GM19193 (cell line): ENCODE data around the gene PKDCC.

Experiments
- POLR2A ChIP-seq: IDR thresholded peaks from 4 replicates; pipeline ENCODE4 v1.6.1; 2011; ENCODE audit not compliant: insufficient read depth, insufficient read length; ENCODE audit errors: extremely low read depth

The PKDCC gene

DNA sequence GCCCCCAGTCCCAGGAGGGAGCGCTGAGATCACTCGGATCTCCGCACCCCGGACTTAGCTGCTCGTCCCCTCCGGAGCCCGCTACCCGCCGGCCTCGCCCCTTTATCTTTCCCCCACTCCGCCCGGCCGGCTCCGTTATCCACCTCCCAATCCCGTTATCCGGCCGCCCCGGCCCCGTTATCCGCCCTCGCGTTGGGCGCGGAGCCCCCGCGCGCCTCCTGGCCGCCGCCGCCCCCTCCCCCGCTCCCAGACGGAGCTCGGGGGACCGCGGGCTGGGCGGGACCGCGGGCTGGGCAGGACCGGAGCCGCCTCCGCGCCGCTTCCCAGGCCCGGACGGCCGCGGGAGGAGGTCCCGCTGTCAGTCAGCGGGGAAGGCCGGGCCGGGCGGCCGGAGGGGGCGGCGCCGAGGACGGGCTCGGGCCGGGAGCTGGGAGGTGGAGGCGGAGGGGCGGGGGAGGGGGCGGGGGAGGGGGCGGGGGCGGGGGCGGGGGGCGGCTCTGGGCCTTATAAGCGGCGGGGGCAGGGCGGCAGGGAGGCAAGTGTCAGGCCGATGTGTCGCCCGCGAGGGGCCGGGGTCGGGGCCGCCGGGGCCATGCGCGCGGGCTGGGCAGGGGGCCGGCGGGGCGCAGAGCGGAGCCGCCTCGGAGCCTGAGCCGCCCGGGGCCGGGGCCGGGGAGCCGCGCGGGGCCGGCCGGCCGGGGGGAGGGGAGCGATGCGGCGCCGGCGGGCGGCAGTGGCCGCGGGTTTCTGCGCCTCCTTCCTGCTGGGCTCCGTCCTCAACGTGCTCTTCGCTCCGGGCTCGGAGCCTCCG lies at the start of gene PKDCC:
TSS of gene PKDCC (plus strand) at position 534 of the 811 bp plus-strand sequence. CDS start at position 713, 179 bp downstream.
- no peak for TF ChIP-seq POLR2A

GRCh38 chr2:41998186-41999127 lies 49.4 kb upstream of the PKDCC start:
- no peak for TF ChIP-seq POLR2A

GRCh38 chr2:41999128-41999480 lies 48.7 kb upstream of the PKDCC start:
- TF ChIP-seq POLR2A = no peak

- no peak for TF ChIP-seq POLR2A
Measured at GRCh38 chr2:41999592-42000281, 48.1 kb upstream of the PKDCC start.

DNA sequence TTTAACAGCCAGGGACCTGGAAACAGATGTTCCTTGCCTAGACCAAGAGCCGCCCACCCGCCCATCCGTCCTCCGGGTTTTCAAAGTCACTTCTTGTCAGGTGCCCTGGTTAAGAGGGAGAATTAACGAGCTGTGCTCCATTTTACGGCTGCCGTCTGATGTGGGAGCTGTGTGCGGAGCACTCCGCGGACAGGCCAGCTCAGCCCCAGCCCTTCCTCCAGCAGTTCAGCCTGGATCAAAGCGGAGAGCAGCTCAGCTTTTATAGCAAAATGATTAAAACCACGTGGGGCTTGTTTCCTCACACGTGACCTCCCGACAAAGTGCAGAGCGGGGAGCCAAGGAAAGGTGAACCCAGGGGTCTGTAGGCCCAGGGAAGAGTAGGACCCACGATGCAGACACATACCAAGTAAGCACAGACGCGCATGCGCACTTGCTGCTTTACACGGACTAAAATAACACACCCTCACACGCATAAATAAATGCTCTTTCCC lies 46.1 kb upstream of the PKDCC start:
- TF ChIP-seq POLR2A = no peak

GRCh38 chr2:42007551-42007950 lies 40.3 kb upstream of the PKDCC start:
- TF ChIP-seq POLR2A = no peak

GRCh38 chr2:42008241-42008921 lies 39.4 kb upstream of the PKDCC start:
- no peak for TF ChIP-seq POLR2A

DNA sequence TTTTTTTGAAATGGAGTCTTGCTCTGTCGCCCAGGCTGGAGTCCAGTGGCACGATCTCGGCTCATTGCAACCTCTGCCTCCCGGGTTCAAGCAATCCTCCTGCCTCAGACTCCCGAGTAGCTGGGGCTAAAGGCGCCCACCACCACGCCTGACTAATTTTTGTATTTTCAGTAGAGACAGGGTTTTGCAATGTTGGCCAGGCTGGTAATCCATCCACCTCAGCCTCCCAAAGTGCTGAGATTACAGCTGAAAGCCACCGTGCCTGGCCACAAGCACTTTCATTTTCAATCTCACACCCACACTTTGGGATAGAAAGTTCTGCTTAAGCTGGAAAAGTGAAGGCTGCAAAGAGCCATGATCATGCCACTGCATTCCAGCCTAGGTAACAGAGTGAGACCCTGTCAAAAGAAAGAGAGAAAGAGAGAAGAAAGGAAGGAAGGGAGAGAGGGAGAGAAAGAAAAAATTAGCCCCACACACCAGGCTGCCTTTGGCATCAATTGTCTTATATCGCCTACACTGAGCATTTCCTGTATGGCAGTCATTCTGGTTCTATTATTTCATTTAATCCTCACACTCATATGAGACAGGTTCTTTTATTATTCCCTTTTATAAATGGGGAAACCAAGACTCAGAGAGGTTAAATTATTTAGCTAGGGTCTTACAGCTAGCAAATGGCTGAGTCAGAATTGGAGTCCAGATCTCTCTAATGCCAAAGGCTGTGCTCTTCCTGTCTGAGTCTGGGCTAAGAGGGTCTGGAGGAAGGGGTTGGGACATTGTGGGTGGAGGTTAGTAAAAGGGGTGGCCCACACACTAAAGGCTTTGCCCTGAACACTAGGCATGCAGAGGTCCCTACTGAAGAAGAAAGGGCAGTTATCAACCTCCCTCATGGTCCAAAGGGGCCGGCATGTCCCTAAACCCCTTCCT lies 37.9 kb upstream of the PKDCC start:
- TF ChIP-seq POLR2A = no peak

- TF ChIP-seq POLR2A = no peak
Measured at GRCh38 chr2:42010743-42011298, 37.0 kb upstream of the PKDCC start.

DNA sequence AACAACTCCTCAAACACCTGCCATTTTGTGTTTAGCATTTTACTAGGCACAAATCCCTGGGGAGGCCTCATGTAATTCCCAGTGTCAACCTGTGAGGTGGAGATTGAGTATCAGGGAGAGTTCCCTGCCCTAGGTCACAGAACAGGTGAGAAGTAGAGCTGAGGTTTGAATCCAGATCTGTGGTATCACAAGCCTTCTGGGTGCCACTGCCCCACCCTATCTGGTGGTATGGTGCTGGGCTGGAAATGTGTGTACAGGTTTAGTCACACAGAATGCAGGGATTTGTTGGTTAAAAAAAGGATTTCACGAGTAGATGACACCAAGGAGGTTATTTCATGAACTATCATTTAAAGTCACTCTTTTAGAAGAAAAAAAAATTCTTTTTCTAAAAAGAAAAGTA lies 35.7 kb upstream of the PKDCC start:
- no peak for TF ChIP-seq POLR2A

DNA sequence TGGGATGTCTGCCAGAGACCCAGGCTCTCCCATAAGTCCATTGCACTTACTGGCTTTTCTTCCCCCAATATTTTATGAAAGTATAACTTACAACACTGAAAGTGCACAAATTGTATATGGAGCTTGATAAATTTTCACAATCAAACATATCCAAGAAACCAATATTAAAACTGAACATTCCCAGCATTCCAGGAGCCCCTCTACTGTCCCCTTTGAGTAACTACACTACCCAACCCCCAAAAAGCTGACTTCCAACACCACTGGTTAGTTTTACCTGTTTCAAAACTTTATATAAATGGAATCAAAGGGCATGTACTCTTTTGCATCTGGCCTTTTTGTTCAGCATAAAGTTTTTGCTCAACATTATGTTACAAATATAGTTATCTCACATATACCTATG lies 35.2 kb upstream of the PKDCC start:
- TF ChIP-seq POLR2A = no peak

DNA sequence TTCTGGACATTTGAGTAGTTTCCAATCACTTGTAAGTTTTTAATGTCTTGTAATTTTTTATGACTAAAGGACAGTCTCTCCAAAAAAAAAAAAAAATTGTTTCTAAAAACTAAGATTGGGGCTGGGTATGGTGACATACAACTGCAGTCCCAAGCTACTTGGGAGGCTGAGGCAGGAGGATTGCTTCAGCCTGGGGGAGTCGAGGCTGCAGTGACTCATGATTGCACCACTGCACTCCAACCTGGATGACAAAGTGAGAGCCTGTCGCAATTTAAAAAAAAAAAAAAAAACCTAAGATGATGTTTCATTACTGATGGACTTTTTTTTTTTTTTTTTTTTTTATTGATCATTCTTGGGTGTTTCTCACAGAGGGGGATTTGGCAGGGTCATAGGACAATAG lies 34.4 kb upstream of the PKDCC start:
- TF ChIP-seq POLR2A = no peak

GRCh38 chr2:42021464-42021863 lies 26.4 kb upstream of the PKDCC start:
- no peak for TF ChIP-seq POLR2A
